Cardiac fibroblast (primary cell): ENCODE measurements around the gene AP1M2.
"Not testable (repeated sequence)": the region's sequence is repeated elsewhere in the genome, so short reads cannot be mapped to it uniquely, and the experiment has no call there.

Source experiments
- DNase-seq, 2 donors: peaks; one replicate each; pipeline versions ENCODE4 v3.0.0 to v3.0.0-alpha.2; 2010; ENCODE audit warnings: low read depth in 2 of 2
- H3K4me3 ChIP-seq, 2 donors: replicated peaks in 1 of 2; 1 replicate in 1 of 2; 2 replicates in 1 of 2; pipeline ENCODE4 v1.5.1; 2011; ENCODE audit warnings: low read depth in 2 of 2, low read length in 2 of 2, mild to moderate bottlenecking in 2 of 2, moderate library complexity in 1 of 2
- TF ChIP-seq, protein P1 (sequence below): IDR thresholded peaks from one replicate; pipeline ENCODE4 v1.5.1; 2011; ENCODE audit warnings: low read depth, mild to moderate bottlenecking, low read length, inconsistent platforms

AP1M2 gene

GRCh38 chr19:10543059-10543419 is 44.1 kb downstream of the AP1M2 start:
- peak overlapping the region in 1 of 2 donors; percentile 86 for H3K4me3 ChIP-seq
- TF ChIP-seq, protein P1, sequence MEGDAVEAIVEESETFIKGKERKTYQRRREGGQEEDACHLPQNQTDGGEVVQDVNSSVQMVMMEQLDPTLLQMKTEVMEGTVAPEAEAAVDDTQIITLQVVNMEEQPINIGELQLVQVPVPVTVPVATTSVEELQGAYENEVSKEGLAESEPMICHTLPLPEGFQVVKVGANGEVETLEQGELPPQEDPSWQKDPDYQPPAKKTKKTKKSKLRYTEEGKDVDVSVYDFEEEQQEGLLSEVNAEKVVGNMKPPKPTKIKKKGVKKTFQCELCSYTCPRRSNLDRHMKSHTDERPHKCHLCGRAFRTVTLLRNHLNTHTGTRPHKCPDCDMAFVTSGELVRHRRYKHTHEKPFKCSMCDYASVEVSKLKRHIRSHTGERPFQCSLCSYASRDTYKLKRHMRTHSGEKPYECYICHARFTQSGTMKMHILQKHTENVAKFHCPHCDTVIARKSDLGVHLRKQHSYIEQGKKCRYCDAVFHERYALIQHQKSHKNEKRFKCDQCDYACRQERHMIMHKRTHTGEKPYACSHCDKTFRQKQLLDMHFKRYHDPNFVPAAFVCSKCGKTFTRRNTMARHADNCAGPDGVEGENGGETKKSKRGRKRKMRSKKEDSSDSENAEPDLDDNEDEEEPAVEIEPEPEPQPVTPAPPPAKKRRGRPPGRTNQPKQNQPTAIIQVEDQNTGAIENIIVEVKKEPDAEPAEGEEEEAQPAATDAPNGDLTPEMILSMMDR: no peak
- no peak for DNase-seq

GRCh38 chr19:10539016-10539415 is 48.1 kb downstream of the AP1M2 start:
- not testable (repeated sequence) for DNase-seq, H3K4me3 ChIP-seq

- TF ChIP-seq, protein P1: no peak
- no peak for DNase-seq
- no peak overlapping the region for H3K4me3 ChIP-seq
These were observed 48.7 kb downstream of the AP1M2 start for GRCh38 chr19:10538204-10538983.

- no peak overlapping the region for H3K4me3 ChIP-seq
- DNase-seq: no peak
- TF ChIP-seq, protein P1: no peak
These were observed 49.4 kb downstream of the AP1M2 start for GRCh38 chr19:10537668-10538067.

DNA sequence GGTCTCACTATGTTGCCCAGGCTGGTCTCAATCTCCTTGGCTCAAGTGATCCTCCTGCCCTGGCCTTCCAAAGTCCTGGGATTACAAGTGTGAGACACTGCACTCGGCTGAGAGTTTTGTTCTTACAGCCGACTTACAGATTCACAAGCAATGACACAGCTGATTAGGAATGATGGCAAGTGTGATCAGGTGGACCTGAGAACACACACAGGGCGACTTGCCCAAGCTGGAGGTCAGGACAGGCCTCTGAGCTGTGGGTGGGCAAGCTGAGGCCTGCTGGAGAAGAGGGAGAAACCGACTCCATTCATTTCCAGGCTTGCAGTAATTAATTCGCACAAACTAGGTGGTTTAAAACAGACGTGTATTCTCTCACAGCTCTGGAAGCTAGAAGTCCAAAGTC is 51.5 kb downstream of the AP1M2 start:
- no peak for DNase-seq
- TF ChIP-seq, protein P1: no peak
- no peak overlapping the region for H3K4me3 ChIP-seq

DNA sequence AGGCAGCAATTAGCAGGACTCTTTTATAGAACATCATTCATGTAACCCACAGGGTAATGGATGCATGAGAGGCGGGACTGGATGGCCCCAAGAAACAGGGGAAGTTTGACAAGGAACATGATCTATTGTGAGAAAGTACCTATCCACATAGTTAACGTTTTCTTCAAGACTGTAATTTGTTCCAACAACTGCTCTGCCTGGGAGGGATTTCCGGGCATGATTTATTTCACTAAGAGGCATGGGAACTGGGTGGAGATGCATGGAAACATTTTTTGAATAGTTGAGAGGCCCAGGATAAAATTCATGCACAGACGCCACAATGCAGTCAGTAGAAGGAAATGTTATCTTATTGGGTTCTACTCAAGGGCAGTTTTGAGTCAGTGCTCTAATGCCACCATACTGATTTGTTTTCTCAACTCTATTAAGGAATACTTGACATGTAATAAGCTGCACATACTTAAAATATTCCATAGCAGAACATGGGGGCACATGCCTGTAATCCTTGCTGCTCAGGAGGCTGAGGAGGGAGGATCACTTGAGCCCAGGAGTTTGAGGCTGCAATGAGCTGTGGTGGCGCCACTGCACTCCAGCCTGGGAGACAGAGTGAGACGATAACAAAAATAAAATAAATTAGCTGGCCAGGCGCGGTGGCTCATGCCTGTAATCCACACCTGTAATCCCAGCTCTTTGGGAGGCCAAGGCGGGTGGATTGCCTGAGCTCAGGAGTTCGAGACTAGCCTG is 53.3 kb downstream of the AP1M2 start:
- no peak overlapping the region for H3K4me3 ChIP-seq
- peak; percentile 83 to 90 for DNase-seq

DNA sequence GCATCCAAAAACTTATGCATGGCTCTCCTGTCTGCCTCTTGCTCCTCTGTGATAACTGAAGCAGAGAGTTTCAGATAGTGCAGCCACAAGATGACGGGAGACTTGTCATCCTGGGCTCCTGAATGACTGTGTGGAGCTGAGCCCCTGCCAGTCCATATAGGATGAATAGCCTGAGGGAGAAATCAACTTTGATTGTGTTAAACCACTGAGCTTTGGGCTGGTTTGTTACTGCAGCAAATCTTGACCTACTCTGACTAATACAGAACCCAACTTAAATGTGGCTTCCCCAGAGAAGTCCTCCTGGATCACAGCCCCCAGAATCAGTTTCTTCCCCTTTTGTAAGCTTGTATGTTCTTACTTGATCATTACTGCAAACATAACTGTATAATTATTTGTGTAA is 54.7 kb downstream of the AP1M2 start:
- TF ChIP-seq, protein P1: no peak
- DNase-seq: no peak
- H3K4me3 ChIP-seq: no peak overlapping the region

More for the DNA sequence above, 53.3 kb downstream of the AP1M2 start:
- TF ChIP-seq, protein P1: no peak

- not testable (repeated sequence) for H3K4me3 ChIP-seq, DNase-seq
These were observed 60.2 kb downstream of the AP1M2 start for GRCh38 chr19:10526887-10527286.
